Muscle layer of colon (tissue), 2 donors: ENCODE measurements around the gene PHLDA2.

Source experiments
- H3K27ac ChIP-seq: one replicate; pipeline ENCODE4 v1.7.0; 2013; ENCODE audit warnings: low read depth, mild to moderate bottlenecking, low read length, moderate library complexity
- H3K27me3 ChIP-seq, 2 donors: one replicate each; pipeline ENCODE4 v1.7.0; 2013; ENCODE audit warnings: low read length in 2 of 2, mild to moderate bottlenecking in 2 of 2; ENCODE audit not compliant: insufficient read depth in 2 of 2, control insufficient read depth in 1 of 2
- H3K36me3 ChIP-seq: one replicate; pipeline ENCODE4 v1.7.0; 2013; ENCODE audit warnings: mild to moderate bottlenecking, low read length; ENCODE audit not compliant: insufficient read depth
- H3K4me1 ChIP-seq: one replicate; pipeline ENCODE4 v1.7.0; 2013; ENCODE audit warnings: mild to moderate bottlenecking, low read length; ENCODE audit not compliant: insufficient read depth
- H3K4me3 ChIP-seq, 2 donors: one replicate each; pipeline ENCODE4 v1.7.0; 2013; ENCODE audit warnings: low read length in 2 of 2, low read depth in 1 of 2, mild to moderate bottlenecking in 1 of 2, moderate library complexity in 1 of 2
- H3K9ac ChIP-seq: one replicate; pipeline ENCODE4 v1.7.0; 2013; ENCODE audit warnings: low read length
- H3K9me3 ChIP-seq: one replicate; pipeline ENCODE4 v1.7.0; 2013; ENCODE audit warnings: mild to moderate bottlenecking, low read length
- donor health status: abdominal sarcoma.
- donor health status: Adenocarcinoma of cecum.

PHLDA2 gene

GRCh38 chr11:2928605-2929530 lies at the start of gene PHLDA2:
Gene PHLDA2 (minus strand): TSS chr11:2929420. CDS start chr11:2929364, 56 bp downstream.
- peaks cover 18 to 42% of the 10 kb centered on the region in 2 donors for H3K27me3 ChIP-seq
- no peak within 1 kb of the TSS for H3K27ac ChIP-seq
- H3K36me3 ChIP-seq = no peaks in the 10 kb centered on the region
- H3K4me1 ChIP-seq = peaks cover 10% of the 10 kb centered on the region
- no peaks in the 10 kb centered on the region for H3K9me3 ChIP-seq
- peak within 1 kb of the TSS; percentile 47 to 56 for H3K4me3 ChIP-seq
- H3K9ac ChIP-seq = no peak within 1 kb of the TSS

GRCh38 chr11:2977113-2977512 lies 47.9 kb upstream of the PHLDA2 start:
- H3K4me3 ChIP-seq = no peak overlapping the region
- H3K36me3 ChIP-seq = peaks cover 57% of the 10 kb centered on the region
- no peaks in the 10 kb centered on the region for H3K27me3 ChIP-seq
- H3K9me3 ChIP-seq = no peaks in the 10 kb centered on the region
- H3K27ac ChIP-seq = no peak overlapping the region
- peaks cover 3% of the 10 kb centered on the region for H3K4me1 ChIP-seq
- no peak overlapping the region for H3K9ac ChIP-seq

GRCh38 chr11:2976294-2977063 lies 47.3 kb upstream of the PHLDA2 start:
- no peak overlapping the region for H3K9ac ChIP-seq
- H3K27ac ChIP-seq = no peak overlapping the region
- H3K4me1 ChIP-seq = no peaks in the 10 kb centered on the region
- H3K27me3 ChIP-seq = no peaks in the 10 kb centered on the region
- no peaks in the 10 kb centered on the region for H3K9me3 ChIP-seq
- H3K4me3 ChIP-seq = no peak overlapping the region
- peaks cover 64% of the 10 kb centered on the region for H3K36me3 ChIP-seq

- Histone ChIP-seq H3K9ac (no peak overlapping the region), H3K36me3 (peaks cover 72% of the 10 kb centered on the region)
Observed at GRCh38 chr11:2975594-2975993, 46.4 kb upstream of the PHLDA2 start.

GRCh38 chr11:2974272-2974671 lies 45.1 kb upstream of the PHLDA2 start:
- no peak overlapping the region for H3K27ac ChIP-seq
- no peaks in the 10 kb centered on the region for H3K4me1 ChIP-seq
- no peak overlapping the region for H3K9ac ChIP-seq
- H3K27me3 ChIP-seq = no peaks in the 10 kb centered on the region
- no peaks in the 10 kb centered on the region for H3K9me3 ChIP-seq
- H3K4me3 ChIP-seq = no peak overlapping the region
- peaks cover 85% of the 10 kb centered on the region for H3K36me3 ChIP-seq

More at GRCh38 chr11:2975594-2975993, 46.4 kb upstream of the PHLDA2 start:
- H3K4me3 ChIP-seq = no peak overlapping the region
- H3K27me3 ChIP-seq = no peaks in the 10 kb centered on the region
- H3K4me1 ChIP-seq = no peaks in the 10 kb centered on the region
- H3K27ac ChIP-seq = no peak overlapping the region
- H3K9me3 ChIP-seq = no peaks in the 10 kb centered on the region

- Histone ChIP-seq H3K4me3 (no peak overlapping the region), H3K9me3 (no peaks in the 10 kb centered on the region), H3K27me3 (no peaks in the 10 kb centered on the region), H3K27ac (no peak overlapping the region), H3K36me3 (peaks cover 94% of the 10 kb centered on the region), H3K4me1 (no peaks in the 10 kb centered on the region), H3K9ac (no peak overlapping the region)
Observed at GRCh38 chr11:2968341-2968900, 39.2 kb upstream of the PHLDA2 start.

- no peak overlapping the region for H3K4me3 ChIP-seq
- H3K27me3 ChIP-seq = no peaks in the 10 kb centered on the region
- H3K36me3 ChIP-seq = peaks cover 90% of the 10 kb centered on the region
- no peaks in the 10 kb centered on the region for H3K4me1 ChIP-seq
- H3K27ac ChIP-seq = no peak overlapping the region
- H3K9ac ChIP-seq = no peak overlapping the region
- H3K9me3 ChIP-seq = no peaks in the 10 kb centered on the region
Observed at GRCh38 chr11:2964782-2965181, 35.6 kb upstream of the PHLDA2 start.

- Histone ChIP-seq H3K4me3 (no peak overlapping the region), H3K27me3 (no peaks in the 10 kb centered on the region), H3K27ac (no peak overlapping the region), H3K4me1 (no peaks in the 10 kb centered on the region), H3K36me3 (peaks cover 90% of the 10 kb centered on the region), H3K9ac (no peak overlapping the region), H3K9me3 (no peaks in the 10 kb centered on the region)
Observed at GRCh38 chr11:2963761-2964160, 34.5 kb upstream of the PHLDA2 start.

GRCh38 chr11:2963112-2963754 lies 34.0 kb upstream of the PHLDA2 start:
- Histone ChIP-seq H3K9me3 (no peaks in the 10 kb centered on the region), H3K4me1 (no peaks in the 10 kb centered on the region), H3K4me3 (no peak overlapping the region), H3K36me3 (peaks cover 90% of the 10 kb centered on the region), H3K27me3 (no peaks in the 10 kb centered on the region), H3K27ac (no peak overlapping the region), H3K9ac (no peak overlapping the region)

- Histone ChIP-seq H3K27me3 (no peaks in the 10 kb centered on the region), H3K36me3 (peaks cover 92% of the 10 kb centered on the region), H3K27ac (no peak overlapping the region), H3K9ac (no peak overlapping the region), H3K4me1 (no peaks in the 10 kb centered on the region), H3K9me3 (no peaks in the 10 kb centered on the region), H3K4me3 (no peak overlapping the region)
Observed at GRCh38 chr11:2961080-2961479, 31.9 kb upstream of the PHLDA2 start.

- Histone ChIP-seq H3K4me1 (no peaks in the 10 kb centered on the region), H3K27ac (no peak overlapping the region), H3K9ac (no peak overlapping the region), H3K27me3 (no peaks in the 10 kb centered on the region), H3K36me3 (peaks cover 92% of the 10 kb centered on the region), H3K4me3 (no peak overlapping the region), H3K9me3 (no peaks in the 10 kb centered on the region)
Observed at GRCh38 chr11:2960139-2960538, 30.9 kb upstream of the PHLDA2 start.
